GM18907 (cell line): ENCODE data around the gene TNFRSF11A.

Experiments used
- ATAC-seq: cut with Tn5 transposase; IDR thresholded peaks from one replicate; pipeline ENCODE4 v1.9.1; 2021; ENCODE audit warnings: mild to moderate bottlenecking, moderate library complexity; ENCODE audit not compliant: unreplicated experiment

TNFRSF11A gene

GRCh38 chr18:62341473-62341872 is 16.4 kb downstream of the TNFRSF11A start:
- ATAC-seq, result no peak

GRCh38 chr18:62342884-62343283 is 17.8 kb downstream of the TNFRSF11A start:
- ATAC-seq, result no peak

DNA sequence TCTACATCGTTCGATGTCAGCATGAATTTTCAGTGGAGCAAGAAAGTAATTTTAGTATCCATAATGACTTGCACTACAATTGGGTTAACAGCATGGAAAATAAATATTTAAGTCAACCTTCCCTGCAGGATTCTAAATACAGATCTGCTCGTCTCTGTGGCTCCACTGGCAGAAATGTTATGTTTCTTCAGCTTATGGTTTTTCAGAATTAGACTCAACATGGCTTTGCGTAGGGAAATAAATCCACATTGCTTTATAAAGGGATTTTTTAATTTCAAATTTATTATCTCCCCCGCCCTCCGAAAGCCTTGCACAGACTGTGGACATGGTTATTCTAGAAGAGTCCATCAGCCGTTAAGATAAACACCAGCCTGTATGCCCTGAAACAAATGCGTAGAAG is 18.2 kb downstream of the TNFRSF11A start:
- no peak for ATAC-seq

GRCh38 chr18:62345909-62346308 is 20.8 kb downstream of the TNFRSF11A start:
- peak; percentile 59 for ATAC-seq

GRCh38 chr18:62346333-62347088 is 21.4 kb downstream of the TNFRSF11A start:
- no peak for ATAC-seq

DNA sequence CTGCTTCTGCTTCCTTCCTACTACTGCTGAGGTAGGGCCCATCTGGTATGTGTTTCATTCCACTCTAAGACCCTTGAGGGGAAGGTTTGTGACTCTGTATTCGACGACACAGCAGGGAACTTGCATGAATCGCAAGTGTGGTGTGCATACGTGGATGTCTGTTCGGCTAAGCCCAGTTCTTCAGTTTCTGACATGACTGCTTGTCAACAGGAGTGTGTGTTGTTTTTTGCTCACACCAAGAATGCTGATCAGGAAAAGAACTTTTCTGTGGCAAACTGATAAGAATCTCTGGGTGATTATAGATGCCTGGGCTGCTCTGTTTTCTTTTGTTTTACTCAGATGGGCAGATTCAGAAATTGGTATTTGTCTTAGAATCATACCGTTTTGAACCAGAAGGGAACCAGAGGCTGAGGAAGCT is 22.0 kb downstream of the TNFRSF11A start:
- no peak for ATAC-seq

- no peak for ATAC-seq
These were observed 23.4 kb downstream of the TNFRSF11A start for GRCh38 chr18:62348474-62348873.

GRCh38 chr18:62353170-62353569 is 28.1 kb downstream of the TNFRSF11A start:
- no peak for ATAC-seq

- no peak for ATAC-seq
These were observed 29.0 kb downstream of the TNFRSF11A start for GRCh38 chr18:62354151-62354550.

- ATAC-seq, result peak; percentile 62
These were observed 32.1 kb downstream of the TNFRSF11A start for GRCh38 chr18:62357079-62357719.

- ATAC-seq, result no peak
These were observed 35.7 kb downstream of the TNFRSF11A start for GRCh38 chr18:62360805-62361204.

GRCh38 chr18:62361288-62361687 is 36.2 kb downstream of the TNFRSF11A start:
- ATAC-seq, result no peak

- no peak for ATAC-seq
These were observed 39.4 kb downstream of the TNFRSF11A start for GRCh38 chr18:62364558-62364957.

- no peak for ATAC-seq
These were observed 40.3 kb downstream of the TNFRSF11A start for GRCh38 chr18:62365420-62365819.

- ATAC-seq, result no peak
These were observed 41.9 kb downstream of the TNFRSF11A start for GRCh38 chr18:62366992-62367391.

DNA sequence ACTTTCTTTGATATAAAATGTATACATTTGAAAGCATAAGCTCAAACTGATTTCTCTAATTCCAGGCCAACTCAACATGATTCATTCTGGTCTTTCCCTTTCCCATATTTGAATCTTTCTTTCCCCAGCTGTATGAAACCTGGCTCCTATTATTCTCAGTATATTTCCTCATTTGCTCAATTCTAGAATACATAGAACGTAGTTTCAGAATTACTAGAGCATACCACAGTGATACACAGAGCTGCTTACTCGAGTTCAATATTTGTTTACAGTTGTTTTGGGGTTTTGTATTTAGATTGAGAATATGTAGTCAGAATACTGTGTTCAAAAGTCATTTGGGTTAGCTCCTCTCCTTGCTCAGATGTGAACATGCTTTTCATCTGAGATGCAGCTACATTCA is 43.0 kb downstream of the TNFRSF11A start:
- peak; percentile 65 for ATAC-seq

DNA sequence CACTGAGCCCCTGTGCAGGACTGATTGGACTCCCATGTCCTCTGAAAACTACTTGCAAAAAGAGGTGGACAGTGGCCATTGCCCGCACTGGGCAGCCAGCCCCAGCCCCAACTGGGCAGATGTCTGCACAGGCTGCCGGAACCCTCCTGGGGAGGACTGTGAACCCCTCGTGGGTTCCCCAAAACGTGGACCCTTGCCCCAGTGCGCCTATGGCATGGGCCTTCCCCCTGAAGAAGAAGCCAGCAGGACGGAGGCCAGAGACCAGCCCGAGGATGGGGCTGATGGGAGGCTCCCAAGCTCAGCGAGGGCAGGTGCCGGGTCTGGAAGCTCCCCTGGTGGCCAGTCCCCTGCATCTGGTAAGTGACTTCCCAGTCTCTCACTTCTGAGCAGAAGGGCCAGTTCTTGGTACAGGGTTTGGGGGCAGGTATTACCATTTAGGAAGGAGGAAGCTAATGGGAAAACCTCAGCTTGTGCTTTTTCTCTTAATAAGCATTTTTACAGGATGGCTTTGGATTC is 44.1 kb downstream of the TNFRSF11A start:
- no peak for ATAC-seq

GRCh38 chr18:62370366-62370765 is 45.3 kb downstream of the TNFRSF11A start:
- ATAC-seq, result no peak

DNA sequence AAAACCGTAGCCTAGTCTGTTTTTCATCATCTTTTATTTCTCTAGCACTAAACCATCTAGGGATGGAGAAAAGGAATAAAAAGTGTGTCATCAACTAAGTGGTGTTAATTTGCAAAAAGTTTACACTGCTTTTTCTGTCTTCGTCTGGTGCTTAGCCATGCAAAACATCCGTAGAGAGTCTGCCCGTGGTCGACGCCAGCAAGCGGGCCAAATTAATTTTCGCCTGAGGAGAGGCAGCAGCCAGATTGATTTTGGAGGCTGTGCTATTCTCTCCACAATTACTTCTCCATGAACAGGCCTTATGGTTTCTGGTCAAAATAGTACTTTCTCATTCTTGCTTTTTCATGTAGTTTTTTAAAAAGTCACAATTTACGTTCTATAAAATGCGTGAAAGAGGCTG is 46.3 kb downstream of the TNFRSF11A start:
- no peak for ATAC-seq

- ATAC-seq, result peak; percentile 72
These were observed 47.0 kb downstream of the TNFRSF11A start for GRCh38 chr18:62372156-62372555.

DNA sequence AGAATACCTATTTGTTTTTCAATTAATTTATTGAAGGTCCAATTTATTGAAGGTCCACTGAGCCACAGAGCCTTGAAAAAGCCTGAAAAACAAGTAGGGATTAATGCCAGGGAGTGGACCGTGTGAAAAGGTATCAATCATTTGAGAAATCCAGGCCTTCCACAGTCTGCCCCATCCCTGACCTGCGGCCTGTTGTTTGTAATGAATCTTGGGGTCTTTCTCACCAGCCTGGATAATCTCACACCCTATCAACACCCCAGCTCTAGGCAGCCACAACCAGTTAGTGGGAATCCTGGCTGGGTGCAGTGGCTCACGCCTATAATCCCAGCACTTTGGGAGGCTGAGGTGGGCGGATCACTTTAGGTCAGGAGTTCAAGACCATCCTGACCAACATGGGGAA is 47.8 kb downstream of the TNFRSF11A start:
- ATAC-seq, result no peak

- no peak for ATAC-seq
These were observed 49.4 kb downstream of the TNFRSF11A start for GRCh38 chr18:62374410-62374965.
